Prostate gland (tissue), 2 donors: Measurements from ENCODE around the gene WDR93.

Experiments
- POLR2AphosphoS5 ChIP-seq: sonication (generic); formaldehyde crosslinking; IDR thresholded peaks from one replicate; pipeline ENCODE4 v1.6.1; 2017; ENCODE audit warnings: antibody characterized with exemption
- TF ChIP-seq, protein P1 (sequence below), 4 experiments: fragments of 200-600 bp in 2 of 4; fragments of 450-650 bp in 2 of 4; sonication (generic) in 2 of 4; IDR thresholded peaks; 1 replicate in 3 of 4; 2 replicates in 1 of 4; pipeline ENCODE4 v1.5.1; 2016 to 2019; ENCODE audit warnings: antibody characterized with exemption in 4 of 4, mild to moderate bottlenecking in 2 of 4, moderate library complexity in 2 of 4

DNA sequence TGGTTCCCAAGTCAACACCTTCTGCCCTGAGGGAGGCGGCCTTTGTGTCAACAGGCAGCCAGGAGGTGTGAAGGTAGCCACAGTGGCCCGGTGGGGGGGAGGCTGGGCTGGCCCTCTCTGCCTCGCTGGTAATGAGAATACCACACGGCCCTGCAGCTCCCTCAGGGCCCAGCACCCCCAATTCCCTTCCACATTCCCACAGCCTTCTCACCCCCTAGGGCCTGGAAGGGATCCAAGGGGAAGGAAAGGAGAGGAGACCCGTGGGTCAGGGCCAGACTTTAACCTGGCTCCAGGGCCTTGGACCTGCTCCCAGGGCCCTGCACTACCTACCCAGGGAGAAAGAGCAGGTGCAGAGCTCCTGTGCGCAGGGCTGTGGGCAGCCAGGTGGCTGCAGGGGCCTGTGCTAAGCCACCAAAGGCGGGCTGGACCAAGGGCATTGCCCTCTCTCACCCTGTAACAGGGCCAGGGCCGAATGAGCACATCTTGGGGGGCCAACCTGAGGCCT is 76.9 kb downstream of the WDR93 start:
- TF ChIP-seq, protein P1, sequence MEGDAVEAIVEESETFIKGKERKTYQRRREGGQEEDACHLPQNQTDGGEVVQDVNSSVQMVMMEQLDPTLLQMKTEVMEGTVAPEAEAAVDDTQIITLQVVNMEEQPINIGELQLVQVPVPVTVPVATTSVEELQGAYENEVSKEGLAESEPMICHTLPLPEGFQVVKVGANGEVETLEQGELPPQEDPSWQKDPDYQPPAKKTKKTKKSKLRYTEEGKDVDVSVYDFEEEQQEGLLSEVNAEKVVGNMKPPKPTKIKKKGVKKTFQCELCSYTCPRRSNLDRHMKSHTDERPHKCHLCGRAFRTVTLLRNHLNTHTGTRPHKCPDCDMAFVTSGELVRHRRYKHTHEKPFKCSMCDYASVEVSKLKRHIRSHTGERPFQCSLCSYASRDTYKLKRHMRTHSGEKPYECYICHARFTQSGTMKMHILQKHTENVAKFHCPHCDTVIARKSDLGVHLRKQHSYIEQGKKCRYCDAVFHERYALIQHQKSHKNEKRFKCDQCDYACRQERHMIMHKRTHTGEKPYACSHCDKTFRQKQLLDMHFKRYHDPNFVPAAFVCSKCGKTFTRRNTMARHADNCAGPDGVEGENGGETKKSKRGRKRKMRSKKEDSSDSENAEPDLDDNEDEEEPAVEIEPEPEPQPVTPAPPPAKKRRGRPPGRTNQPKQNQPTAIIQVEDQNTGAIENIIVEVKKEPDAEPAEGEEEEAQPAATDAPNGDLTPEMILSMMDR (IDR thresholded peaks at IDR 0.05), result no peak
- TF ChIP-seq POLR2AphosphoS5, result no peak
